GM20431 (cell line): ENCODE data around the gene SLC9C1.

ENCODE experiments used
- in situ Hi-C: fragments of 300-500 bp; cut with MseI, MboI; formaldehyde crosslinking; loops from one replicate; pipeline ENCODE4 v1.15.0; 2020; ENCODE audit warnings: low sequenced_read_pairs; ENCODE audit not compliant: unreplicated experiment

SLC9C1 gene

GRCh38 chr3:112090887-112091586, 203.0 kb downstream of the SLC9C1 start:
- in situ Hi-C loops: no loop called here
